GM21737 (cell line): ENCODE measurements around the gene HMCN2.
"Not testable (repeated sequence)": the region's sequence is repeated elsewhere in the genome, so short reads cannot be mapped to it uniquely, and the experiment has no call there.

ENCODE experiments used
- ATAC-seq: cut with Tn5 transposase; IDR thresholded peaks from one replicate; pipeline ENCODE4 v1.9.1; 2021; ENCODE audit warnings: mild to moderate bottlenecking, moderate library complexity; ENCODE audit not compliant: unreplicated experiment

Gene HMCN2

DNA sequence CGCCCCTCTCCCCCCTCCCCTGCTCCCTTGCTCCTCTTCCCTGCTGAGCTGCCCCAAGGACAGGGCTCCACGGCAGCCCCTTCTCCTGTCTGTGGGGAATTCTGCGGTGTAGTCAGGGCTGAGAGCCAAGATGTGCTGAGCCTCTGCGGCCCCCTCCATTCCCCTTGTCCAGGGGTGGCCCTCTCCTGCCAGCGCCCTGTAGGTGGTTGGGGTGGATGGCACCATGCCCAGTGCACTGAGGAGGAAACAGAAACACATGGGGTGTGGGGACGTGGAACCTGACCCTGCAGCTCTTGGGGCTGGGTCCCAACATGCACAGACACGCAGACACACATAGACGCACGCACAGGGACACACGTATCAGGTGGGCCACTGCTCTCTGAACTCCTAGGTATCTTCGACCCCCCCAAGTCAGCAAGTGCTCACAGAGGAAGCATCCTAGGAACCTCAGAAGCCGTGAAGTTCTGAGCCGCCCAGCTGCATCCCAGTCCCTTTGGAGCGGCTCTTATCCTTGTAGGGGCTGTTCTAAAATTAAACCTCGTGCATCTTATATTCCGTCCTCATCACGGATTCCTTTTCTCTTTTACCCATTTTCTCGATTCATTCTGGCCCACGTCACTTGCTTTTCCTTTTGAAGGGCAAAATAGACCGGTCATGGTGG lies 64.8 kb downstream of the HMCN2 start:
- no peak for ATAC-seq

DNA sequence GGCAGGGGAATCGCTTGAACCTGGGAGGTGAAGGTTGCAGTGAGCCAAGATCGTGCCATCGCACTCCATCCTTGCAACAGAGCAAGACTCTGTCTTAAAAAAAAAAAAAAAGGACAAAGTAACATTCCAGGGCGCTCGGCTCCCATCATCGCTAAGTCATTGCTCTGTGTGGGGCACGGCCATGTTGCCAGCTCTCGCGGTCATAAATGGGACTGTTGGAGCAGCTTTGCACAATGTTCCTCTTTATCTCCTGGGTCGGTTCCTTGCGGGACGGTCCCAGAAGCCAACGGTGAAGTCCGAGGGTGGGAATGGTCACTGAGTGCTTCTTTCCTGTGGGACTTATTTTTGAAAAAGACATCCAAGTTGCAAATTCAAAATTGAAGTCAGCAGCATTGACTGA lies 65.5 kb downstream of the HMCN2 start:
- ATAC-seq = no peak

DNA sequence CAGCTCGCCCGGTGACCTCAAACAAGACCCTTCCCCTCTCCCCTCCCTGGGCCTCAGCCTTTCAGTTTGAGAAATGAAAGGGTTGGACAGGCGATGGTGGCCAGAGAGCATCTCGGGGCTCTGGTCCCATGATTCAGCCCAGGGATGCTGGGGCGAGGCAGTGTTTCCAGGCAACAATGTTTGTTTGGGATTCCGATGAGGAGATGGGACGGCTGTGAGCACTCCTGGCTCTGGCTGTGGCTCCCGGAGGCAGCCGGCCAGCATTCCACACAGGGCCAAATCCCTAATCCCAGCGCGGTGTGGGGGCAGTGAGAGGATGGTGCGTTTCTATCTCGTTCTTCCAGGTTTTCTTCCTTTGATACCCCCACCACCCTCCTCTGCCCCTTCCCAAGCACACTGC lies 66.0 kb downstream of the HMCN2 start:
- no peak for ATAC-seq

DNA sequence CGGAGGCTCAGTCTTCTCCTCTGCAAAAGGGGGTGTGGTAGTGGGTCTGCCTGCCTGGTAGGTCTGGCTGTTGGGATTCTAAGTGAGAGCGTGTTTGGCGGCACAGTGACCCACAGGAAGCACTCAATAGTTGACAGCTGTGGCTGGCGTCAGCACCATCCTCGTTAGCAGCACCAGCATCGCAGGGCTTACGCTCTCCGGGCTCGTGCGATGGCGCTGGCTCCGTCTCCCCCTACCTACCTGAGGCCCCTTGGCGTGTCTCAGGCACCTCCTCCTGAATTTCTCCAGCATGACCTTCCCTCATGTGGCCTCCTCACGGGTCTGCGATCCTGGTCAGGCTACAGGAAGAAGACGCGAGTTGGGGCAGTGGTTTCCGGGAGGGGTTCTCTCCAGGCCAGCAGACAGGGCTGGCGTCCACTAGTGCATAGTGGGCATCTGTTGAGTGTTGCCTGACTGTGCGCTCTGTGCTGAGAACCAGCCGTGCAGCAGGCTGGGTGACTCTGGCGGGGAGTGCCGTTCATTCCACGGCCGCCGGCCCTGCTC lies 66.9 kb downstream of the HMCN2 start:
- ATAC-seq = no peak

DNA sequence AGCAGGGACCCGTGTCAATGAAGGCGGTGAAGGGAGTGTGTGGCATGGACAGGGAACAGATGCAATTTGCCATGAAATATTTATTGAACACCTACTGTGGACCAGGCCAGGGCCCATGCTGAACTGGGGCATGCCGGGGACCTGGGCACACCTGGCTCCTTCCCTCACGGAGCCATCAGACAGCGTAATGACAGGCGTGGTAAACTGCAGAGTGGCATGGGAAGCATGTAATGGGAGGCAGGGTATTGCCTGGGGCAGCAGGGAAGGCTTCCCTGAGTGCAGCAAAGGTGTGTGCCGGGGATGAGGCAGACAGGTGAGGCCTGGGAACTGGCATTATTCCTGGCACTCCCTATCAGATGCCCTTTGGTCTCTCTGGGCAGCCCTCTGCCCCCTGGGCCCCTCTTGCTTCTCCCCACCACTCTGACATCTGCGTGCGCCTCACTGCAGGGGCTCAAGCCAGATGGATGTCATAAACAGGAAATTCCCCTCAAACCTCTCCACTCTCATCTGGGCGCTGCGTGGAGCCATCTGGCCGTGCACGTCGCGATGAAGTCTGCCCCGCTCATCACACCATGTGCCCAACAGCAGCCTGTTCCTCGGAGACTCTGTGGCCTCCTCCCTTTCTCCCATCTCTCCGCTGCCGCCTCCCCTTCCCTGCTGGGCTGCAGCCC lies 67.6 kb downstream of the HMCN2 start:
- no peak for ATAC-seq

DNA sequence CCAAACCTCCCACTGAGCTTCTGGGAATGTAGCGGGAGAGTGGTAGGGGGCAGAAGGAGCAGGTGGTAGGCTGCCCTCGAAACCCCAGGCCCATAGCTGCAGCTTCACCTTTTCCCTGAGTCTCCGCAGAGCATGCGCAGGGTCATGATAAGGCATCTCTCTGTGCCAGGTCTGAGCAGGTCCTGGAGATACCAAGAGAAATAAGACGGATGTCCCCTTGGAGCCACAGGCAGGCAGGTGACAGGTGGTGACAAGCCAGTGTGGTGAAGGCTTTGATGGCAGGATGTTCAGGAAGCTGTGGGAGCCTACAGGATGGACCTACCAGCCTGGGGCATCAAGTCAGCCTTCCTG lies 68.1 kb downstream of the HMCN2 start:
- ATAC-seq = no peak

DNA sequence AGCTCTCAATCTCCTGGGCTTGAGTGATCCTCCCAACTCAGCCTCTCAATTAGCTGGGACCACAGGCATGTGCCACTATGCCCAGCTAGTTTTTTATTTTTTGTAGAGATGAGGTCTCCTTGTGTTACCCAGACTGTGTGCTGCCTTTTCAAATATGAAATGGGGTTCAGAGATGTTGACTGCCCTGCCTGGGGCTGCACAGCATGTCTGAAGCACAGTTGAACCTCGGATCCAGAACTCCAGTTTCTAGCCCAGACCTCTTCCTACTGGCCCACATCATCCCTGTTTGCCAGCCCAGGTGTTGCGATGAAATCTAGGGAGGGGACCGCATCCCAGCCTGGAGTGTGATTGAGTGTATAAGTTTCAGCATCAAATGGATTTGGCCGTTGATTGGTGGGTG lies 69.4 kb downstream of the HMCN2 start:
- no peak for ATAC-seq

DNA sequence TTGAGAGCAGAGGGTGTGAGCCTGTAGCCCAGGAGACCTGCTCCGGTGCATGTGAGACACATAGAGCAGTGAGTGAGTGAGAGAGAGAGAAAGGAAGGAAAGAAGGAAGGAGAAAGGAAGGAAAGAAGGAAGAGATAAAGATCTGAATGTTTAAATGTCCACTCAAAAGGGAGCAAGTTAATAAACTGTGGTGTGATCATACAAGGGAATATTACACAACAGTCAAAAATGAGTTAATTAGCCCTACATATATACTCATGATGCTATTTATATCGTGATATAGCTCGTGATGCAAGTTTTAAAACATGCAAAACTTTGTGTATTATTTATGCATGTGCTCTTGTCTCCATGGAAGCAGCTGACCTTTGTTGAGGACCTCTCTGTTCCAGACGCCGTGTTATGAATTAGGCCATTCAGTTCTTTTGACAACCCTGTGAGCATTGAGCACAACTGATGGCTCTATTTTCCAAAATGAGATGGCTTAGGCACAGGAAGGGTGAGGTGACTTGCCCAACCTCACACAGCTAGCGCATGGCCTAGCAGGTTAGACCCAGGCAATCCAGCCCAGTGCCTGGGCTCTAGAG lies 70.6 kb downstream of the HMCN2 start:
- no peak for ATAC-seq

DNA sequence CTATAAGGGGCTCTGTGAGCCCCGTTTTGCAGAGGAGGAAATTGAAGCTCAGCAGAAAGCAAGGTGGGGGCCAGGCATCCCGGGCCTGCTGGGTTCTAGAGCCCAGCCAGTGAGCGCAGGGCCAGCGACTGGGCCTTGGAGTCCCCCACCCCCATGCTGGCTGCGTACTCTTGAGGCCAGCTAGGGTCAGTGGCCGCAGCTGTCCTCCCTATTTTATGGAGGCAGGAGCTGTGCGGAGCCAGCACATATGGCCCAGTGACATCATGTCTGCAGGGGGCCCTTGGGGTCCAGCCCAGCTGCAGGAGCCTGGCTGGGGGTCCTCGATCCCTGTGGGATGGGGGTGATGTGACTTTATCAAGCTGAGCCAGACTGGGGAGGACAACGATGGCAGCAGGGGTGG lies 71.3 kb downstream of the HMCN2 start:
- no peak for ATAC-seq

DNA sequence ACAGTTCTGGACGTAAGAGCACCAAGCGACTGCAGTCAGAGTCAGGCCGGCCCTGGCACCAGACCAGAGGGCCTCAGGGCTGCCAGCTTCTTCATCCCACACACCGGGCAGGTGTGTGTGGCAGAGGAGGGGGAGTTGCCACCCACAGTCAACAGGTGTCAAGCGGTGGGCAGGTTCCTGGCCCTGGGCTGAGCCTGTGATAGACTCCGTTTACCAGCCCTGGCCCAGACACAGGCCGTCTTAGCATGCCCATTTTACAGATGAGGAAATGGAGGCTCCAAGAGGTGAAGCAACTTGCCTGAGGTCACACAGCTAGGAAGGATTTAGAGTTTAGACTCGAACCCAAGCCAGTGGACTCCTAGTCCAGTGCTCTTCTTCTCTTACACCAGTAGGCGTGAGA lies 71.8 kb downstream of the HMCN2 start:
- no peak for ATAC-seq

DNA sequence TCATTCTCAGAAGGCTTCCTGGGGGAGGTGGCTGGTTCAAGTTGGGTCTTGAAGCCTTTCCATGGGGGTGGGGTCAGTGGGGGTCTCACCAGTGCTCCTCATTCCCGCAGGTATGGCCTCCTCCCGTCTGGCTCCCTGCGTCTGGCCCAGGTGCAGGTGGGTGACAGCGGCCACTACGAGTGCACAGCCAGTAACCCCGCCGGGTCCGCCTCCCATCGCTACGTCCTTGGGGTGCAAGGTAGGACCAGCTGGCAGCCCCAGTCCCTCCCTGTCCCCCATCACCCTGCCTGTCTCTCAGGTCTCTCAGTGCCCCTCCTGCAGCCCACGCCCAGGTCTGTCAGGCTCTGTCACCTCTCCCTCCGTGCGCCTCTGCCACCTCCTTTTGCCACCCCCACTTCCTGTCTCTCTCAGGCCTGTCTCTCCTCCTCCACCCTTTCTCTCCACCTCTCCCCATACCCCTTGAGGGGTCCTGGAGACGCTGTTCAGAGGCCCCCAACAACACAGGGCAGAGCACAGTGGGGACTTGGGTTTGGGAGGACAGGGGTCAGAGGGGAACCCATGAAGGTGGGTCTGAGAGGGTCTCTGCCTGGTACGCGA lies 72.3 kb downstream of the HMCN2 start:
- no peak for ATAC-seq

DNA sequence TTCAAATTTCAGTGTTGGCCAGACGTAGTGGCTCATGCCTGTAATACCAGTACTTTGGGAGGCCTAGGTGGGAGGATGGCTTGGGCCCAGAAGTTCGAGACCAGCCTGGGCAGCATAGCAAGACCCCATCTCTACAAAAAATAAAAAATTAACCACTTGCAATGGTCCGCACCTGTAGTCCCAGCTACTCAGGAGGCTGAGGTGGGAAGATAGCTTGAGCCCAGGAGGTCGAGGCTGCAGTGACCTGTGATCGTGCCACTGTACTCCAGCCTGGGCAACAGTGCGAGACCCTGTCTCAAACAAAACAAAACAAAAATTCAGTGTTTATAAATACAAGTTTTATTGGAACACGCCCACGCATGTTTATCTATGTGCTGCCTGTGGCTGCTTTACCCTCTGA lies 73.3 kb downstream of the HMCN2 start:
- ATAC-seq = not testable (repeated sequence)

DNA sequence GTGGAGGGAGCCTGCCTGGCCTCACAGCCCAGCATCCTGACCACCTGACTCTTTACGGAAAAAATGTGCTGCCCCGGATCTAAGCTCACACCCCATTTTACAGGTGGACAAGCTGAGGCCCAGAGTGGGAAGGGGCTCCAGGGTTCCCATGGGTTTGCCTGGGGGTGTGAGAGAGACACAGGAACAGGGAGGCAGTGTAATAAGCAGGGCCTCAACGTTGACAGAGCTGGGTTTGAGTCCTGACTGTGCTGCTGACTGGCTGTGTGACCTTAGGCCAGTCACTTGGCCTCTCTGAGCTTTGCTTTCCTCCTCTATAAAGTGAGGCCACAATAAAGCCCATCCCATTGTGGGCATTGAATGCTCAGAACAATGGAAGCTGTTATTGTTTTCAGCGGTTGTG lies 73.7 kb downstream of the HMCN2 start:
- ATAC-seq = no peak

DNA sequence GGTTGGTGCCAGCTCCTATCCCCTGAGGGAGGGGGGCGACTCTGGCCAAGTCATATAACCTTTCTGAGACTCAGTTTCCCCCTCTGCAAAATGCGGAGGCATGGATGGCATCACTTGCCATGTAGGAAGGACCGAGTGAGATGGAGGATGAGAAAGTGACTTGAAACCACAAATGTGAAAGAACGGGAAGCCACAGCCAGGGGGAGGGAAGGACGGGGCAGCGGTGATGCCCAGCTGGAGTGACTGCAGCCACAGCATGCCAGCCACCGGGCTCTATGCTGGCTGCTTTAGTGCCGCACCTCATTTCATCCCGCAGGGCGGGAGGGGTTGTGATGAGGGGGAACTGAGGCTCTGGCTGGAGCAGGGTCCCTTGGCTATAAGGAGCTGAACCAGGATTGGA lies 74.5 kb downstream of the HMCN2 start:
- no peak for ATAC-seq

DNA sequence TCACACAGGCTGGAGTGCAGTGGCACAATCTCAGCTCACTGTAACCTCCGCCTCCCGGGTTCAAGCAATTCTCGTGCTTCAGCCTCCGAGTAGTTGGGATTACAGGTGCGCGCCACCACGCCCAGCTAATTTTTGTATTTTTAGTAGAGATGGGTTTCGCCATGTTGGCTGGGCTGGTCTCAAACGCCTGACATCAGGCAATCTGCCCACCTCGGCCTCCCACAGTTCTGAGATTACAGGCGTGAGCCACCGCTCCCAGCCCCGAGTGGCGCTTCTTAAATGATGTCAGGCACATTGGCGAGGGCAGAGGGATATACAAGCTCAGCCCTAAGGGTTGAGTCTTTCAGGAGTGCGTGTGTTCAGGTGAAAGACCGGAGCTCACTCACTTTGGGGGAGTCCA lies 75.0 kb downstream of the HMCN2 start:
- ATAC-seq = not testable (repeated sequence)

DNA sequence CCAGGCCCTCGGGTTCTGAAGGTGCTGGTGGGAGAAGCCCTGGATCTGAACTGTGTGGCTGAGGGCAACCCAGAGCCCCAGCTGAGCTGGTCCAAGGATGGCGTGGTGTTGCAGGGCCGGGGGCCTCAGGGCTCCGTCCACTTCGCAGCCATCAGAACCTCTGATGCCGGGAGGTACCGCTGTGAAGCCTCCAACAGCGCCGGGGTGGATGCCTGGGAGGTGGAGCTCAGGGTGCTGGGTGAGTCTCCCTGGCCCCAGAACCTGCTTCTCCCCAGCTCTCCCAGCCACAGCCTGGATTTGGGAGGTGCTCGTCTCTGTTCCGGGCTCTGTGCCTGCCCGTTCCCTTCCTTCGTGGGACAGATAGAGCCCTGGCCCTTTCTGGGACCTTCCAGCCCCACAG lies 75.6 kb downstream of the HMCN2 start:
- ATAC-seq = no peak

DNA sequence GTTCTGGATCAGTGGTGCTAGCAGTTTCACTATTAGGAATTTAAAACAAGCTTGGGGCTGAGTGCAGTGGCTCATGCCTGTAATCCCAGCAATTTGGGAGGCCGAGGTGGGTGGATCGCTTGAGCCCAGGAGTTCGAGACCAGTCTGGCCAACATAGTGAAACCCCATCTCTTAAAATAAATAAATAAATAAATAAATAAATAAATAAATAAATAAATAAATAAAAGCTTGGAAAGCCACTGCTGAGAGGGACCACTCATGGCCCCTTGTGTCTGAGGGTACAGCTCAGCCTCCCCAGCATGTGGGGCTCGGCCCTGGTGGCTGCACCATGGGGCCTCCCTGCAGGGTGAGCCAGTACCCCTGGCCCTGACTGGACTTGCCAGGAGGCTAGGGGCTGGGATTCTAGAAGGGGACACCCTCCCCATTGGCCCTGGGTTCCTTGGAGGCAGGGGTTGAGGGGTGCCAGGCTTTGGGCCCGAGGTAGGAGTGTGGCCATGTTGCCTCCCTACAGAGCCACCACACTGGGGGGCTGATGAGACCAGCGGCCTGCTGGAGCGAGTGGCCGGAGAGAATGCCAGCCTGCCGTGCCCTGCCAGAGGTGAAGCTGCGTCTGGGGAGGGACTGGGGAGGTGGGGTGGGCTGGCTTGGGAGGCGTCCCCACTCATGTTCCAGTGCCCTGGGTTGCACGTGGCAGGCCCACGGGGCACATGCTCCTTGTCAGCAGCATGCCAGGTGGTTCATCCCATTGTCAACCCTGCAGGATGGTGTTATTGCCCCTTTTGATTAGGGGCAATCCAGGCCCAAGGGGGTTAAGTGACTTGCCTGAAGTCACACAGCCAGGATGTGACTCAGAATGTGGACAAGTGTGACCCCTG lies 76.5 kb downstream of the HMCN2 start:
- ATAC-seq = no peak

DNA sequence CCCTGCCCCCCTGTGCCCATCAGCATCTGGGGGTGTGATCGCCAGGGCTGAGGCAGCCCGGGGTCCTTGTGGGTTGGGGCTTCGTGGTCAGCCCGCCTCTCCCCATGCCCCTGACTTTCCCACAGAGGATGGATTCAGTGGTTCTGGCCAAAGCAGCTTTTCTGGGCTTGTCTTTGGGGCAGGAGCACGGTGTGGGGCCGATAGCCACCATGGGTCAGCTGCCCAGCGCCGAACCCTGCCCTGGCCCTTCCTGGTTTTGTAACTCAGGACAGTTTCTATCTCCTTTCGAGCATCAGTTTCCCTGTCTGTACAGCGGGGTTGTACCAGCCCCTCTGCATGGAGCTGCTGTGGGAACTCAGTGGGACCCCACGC lies 77.1 kb downstream of the HMCN2 start:
- ATAC-seq = no peak

DNA sequence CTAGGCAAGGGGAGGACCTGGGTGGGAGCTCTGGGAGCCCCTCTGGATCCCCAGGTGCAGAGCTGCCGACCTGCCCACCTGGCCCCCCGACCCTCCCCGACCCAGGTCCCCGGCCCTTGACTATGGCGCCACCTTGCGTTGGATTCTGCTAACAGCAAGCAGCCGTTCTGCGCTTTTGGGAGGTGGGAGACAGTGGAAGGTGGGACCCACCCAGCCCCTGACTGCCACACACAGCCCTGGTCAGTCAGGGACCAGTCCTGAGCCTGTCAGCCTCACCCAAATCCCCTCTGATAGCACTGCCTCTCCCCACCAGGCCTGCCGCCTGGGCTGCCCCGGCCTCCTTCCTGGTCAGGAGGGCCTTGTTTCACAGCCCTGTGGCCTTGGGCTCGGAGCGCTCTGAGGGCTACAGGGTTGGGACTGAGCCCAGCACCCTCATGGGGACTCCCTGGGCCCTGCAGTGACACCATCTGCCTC lies 77.9 kb downstream of the HMCN2 start:
- no peak for ATAC-seq

DNA sequence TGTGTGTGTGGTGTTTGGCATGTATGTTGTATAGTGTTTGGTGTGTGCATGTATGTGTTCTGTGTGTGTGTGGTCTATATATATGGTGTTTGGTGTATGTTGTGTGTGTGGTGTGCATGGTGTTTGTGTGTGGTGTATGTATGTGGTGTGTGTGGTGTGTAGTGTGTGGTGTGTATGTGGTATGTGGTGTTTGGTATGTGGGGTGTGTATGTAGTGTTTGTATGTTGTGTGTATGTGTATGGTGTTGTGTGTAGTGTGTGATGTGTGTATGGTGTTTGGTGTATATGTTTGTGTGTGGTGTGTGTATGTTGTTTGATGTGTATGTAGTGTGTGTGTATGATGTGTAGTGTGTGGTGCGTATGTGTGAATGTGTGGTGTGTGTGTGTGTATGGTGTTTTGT lies 78.8 kb downstream of the HMCN2 start:
- ATAC-seq = no peak
